ENCODE results near the gene ZNF280B.
A peak's percentile ranks its signal among the peaks of the same experiment; 100 is the strongest.
"Not testable (repeated sequence)": the region's sequence is repeated elsewhere in the genome, so short reads cannot be mapped to it uniquely, and the experiment has no call there.

ZNF280B gene

DNA sequence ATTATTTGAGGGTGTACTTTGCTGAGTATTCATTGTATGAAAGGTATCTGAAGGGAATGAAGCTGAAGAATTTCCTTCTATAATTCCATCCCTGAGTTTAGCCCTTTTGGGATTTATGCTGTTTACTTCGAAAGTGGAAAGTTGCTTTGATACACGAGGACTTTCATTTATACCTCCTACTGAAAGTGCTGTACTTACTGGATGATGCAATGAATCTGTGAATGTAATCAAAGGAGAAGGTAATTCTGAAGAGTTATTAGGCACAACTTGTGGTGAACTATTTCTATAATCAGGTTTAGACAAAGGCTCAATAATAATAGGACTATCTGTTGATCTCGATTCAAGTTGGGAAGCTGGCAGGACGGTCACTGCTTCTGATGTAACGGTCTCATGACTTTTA, 19.8 kb downstream of the ZNF280B start:
- ATAC-seq = no peak
- Mint-ChIP-seq H3K9me3 (no peaks in the 10 kb centered on the region), H3K4me1 (no peaks in the 10 kb centered on the region), H3K36me3 (peaks cover 44% of the 10 kb centered on the region), H3K4me3 (no peak overlapping the region), H3K27ac (peak overlapping the region; percentile 60), H3K27me3 (no peaks in the 10 kb centered on the region)

- Mint-ChIP-seq H3K27ac (no peak overlapping the region), H3K36me3 (peaks cover 37% of the 10 kb centered on the region), H3K9me3 (no peaks in the 10 kb centered on the region), H3K4me3 (no peak overlapping the region), H3K27me3 (no peaks in the 10 kb centered on the region), H3K4me1 (no peaks in the 10 kb centered on the region)
- ATAC-seq = no peak
Observed at GRCh38 chr22:22487869-22488597, 20.5 kb downstream of the ZNF280B start.

- Mint-ChIP-seq H3K4me3 (no peak overlapping the region), H3K9me3 (no peaks in the 10 kb centered on the region), H3K27ac (no peak overlapping the region), H3K36me3 (peaks cover 37% of the 10 kb centered on the region), H3K27me3 (no peaks in the 10 kb centered on the region), H3K4me1 (no peaks in the 10 kb centered on the region)
- ATAC-seq = no peak
Observed at GRCh38 chr22:22487059-22487458, 21.5 kb downstream of the ZNF280B start.

- no peaks in the 10 kb centered on the region for H3K27me3 Mint-ChIP-seq
- H3K27ac Mint-ChIP-seq = no peak overlapping the region
- H3K4me3 Mint-ChIP-seq = no peak overlapping the region
- ATAC-seq = no peak
- H3K4me1 Mint-ChIP-seq = no peaks in the 10 kb centered on the region
- H3K36me3 Mint-ChIP-seq = peaks cover 37% of the 10 kb centered on the region
- no peaks in the 10 kb centered on the region for H3K9me3 Mint-ChIP-seq
Observed at GRCh38 chr22:22486132-22486899, 22.2 kb downstream of the ZNF280B start.

GRCh38 chr22:22485524-22485923, 23.0 kb downstream of the ZNF280B start:
- no peak for ATAC-seq
- Mint-ChIP-seq H3K4me3 (no peak overlapping the region), H3K36me3 (peaks cover 31% of the 10 kb centered on the region), H3K27me3 (no peaks in the 10 kb centered on the region), H3K27ac (no peak overlapping the region), H3K9me3 (no peaks in the 10 kb centered on the region), H3K4me1 (no peaks in the 10 kb centered on the region)

DNA sequence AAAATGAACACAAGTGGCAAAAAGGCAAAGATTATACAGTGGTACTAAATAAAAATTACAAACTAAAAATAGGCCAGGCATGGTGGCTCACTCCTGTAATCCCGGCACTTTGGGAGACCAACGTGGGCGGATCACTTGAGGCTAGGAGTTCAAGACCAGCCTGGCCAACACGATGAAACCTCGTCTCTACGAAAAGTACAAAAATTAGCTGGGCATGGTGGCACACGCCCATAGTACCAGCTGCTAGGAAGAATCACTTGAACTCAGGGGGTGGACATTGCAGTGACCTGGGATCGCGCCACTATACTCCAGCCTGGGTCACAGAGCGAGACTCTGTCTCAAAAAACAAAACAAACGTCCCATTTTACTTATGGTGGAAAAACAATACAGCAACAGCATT, 24.5 kb downstream of the ZNF280B start:
- H3K4me3 Mint-ChIP-seq = no peak overlapping the region
- H3K9me3 Mint-ChIP-seq = no peaks in the 10 kb centered on the region
- peaks cover 25% of the 10 kb centered on the region for H3K36me3 Mint-ChIP-seq
- no peaks in the 10 kb centered on the region for H3K4me1 Mint-ChIP-seq
- H3K27me3 Mint-ChIP-seq = no peaks in the 10 kb centered on the region
- no peak overlapping the region for H3K27ac Mint-ChIP-seq
- ATAC-seq = no peak

DNA sequence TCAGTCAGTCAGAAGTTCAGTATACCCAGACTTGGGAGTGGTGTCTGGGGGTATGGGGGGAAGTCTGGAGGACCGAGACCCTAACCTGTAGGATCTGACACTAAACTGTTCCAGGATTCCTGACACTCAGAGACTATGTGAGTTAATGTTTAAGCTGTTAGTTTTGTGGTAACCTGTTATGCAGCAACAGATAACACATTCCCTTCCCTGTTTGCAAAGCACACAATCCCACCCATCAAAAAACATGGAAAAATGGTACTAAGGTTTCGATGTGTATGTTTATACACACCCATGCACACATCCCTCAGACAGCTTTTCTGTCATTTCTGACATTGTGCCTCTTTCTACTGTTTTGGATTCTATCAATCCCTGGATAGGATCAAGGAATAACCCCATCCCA, 27.6 kb downstream of the ZNF280B start:
- Mint-ChIP-seq H3K27ac (no peak overlapping the region), H3K4me1 (peaks cover 1% of the 10 kb centered on the region), H3K27me3 (no peaks in the 10 kb centered on the region), H3K4me3 (no peak overlapping the region), H3K36me3 (peaks cover 8% of the 10 kb centered on the region), H3K9me3 (no peaks in the 10 kb centered on the region)
- ATAC-seq = no peak

DNA sequence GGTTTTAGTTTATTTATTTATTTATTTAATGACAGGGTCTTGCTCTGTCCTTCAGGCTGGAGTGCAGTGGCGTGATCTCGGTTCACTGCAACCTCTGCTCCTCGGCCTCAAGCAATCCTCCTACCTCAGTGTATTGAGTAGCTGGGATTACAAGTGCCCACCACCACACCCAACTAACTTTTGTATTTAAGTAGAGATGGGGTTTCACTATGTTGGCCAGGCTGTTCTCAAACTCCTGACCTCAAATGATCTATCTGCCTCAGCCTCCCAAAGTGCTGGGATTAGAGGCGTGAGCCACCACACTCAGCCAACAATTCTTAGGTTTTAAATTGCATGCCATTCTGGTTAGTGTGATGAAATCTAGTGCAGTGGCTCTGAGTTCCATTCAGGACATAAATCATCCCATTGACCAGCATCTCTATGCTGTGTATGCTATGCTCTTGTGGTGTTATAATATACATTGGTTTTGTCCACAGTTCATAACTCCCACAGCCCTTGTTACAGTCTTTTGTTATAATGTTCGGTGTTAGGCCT, 28.5 kb downstream of the ZNF280B start:
- Mint-ChIP-seq H3K9me3 (no peaks in the 10 kb centered on the region), H3K27ac (no peak overlapping the region), H3K36me3 (no peaks in the 10 kb centered on the region), H3K4me3 (no peak overlapping the region), H3K27me3 (no peaks in the 10 kb centered on the region), H3K4me1 (peaks cover 6% of the 10 kb centered on the region)
- no peak for ATAC-seq

GRCh38 chr22:22479116-22479515, 29.4 kb downstream of the ZNF280B start:
- no peaks in the 10 kb centered on the region for H3K27me3 Mint-ChIP-seq
- H3K4me1 Mint-ChIP-seq = peaks cover 6% of the 10 kb centered on the region
- H3K36me3 Mint-ChIP-seq = no peaks in the 10 kb centered on the region
- no peaks in the 10 kb centered on the region for H3K9me3 Mint-ChIP-seq
- H3K27ac Mint-ChIP-seq = no peak overlapping the region
- H3K4me3 Mint-ChIP-seq = no peak overlapping the region
- no peak for ATAC-seq

DNA sequence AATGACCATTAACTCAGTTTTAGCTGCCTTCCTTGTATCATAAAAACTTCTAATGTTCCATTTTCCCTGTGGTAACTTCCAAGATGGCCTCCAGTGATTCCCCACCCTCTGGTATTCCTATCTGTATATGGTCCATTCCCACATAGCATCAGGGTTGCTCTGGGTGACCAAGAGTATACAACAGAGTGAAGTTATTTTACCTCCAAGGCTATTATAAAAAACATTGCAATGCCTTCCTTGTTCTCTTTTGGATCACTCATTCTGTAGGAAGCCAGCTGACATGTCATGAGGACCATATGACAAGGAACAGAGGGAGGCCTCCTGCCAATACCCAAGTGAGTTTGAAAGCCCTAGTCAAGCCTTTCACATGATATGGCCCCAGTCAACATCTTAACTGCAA, 30.1 kb downstream of the ZNF280B start:
- no peak overlapping the region for H3K27ac Mint-ChIP-seq
- H3K9me3 Mint-ChIP-seq = no peaks in the 10 kb centered on the region
- no peaks in the 10 kb centered on the region for H3K36me3 Mint-ChIP-seq
- no peak for ATAC-seq
- no peak overlapping the region for H3K4me3 Mint-ChIP-seq
- H3K4me1 Mint-ChIP-seq = peaks cover 6% of the 10 kb centered on the region
- H3K27me3 Mint-ChIP-seq = no peaks in the 10 kb centered on the region

DNA sequence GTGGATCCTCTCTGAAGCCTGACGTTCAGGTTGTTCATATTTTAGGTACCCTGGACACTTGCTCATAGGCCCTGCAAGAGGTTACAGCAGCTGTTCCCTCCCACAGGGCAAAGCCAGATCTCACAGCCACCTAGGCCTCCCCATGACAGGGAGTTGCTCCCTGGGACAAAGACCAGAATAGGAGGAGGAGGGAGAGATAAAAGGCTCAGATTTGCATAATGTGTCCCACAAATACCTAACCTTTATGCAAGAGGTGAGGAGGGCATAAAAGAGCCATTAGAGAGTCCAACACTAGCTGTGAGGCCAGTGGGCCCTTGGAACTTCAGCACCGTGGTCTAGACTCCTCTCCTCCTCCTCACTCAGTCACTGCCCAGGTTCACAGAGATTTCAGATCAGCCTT, 33.8 kb downstream of the ZNF280B start:
- Mint-ChIP-seq H3K9me3 (peaks cover 3% of the 10 kb centered on the region), H3K4me3 (no peak overlapping the region), H3K36me3 (no peaks in the 10 kb centered on the region), H3K27ac (no peak overlapping the region), H3K4me1 (peaks cover 6% of the 10 kb centered on the region), H3K27me3 (no peaks in the 10 kb centered on the region)
- no peak for ATAC-seq

- ATAC-seq, H3K9me3 Mint-ChIP-seq, H3K27me3 Mint-ChIP-seq, H3K4me3 Mint-ChIP-seq, H3K4me1 Mint-ChIP-seq, H3K36me3 Mint-ChIP-seq, H3K27ac Mint-ChIP-seq: not testable (repeated sequence)
Observed at GRCh38 chr22:22471104-22471503, 37.4 kb downstream of the ZNF280B start.

DNA sequence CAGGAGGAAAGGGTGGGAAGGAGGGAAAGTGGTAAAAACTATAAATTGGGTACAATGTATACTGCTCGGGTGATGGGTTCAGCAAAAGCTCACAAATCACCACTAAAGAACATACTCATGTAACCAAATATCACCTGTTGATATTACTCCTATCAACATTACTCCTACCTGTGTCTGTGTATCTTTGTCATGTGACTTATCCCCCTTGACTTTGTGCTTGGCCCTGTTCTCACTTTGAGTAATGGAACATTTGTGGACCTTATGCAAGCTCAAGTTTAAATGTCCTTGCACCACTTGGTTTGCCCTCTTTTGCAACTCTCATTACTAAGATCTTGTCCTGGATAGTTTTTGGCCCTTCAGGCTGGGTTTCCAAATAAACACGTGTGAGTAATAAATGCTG, 39.0 kb downstream of the ZNF280B start:
- Mint-ChIP-seq H3K9me3 (peaks cover 9% of the 10 kb centered on the region), H3K27me3 (peaks cover under 1% of the 10 kb centered on the region), H3K4me3 (no peak overlapping the region), H3K4me1 (no peaks in the 10 kb centered on the region), H3K27ac (no peak overlapping the region), H3K36me3 (no peaks in the 10 kb centered on the region)
- ATAC-seq = no peak

DNA sequence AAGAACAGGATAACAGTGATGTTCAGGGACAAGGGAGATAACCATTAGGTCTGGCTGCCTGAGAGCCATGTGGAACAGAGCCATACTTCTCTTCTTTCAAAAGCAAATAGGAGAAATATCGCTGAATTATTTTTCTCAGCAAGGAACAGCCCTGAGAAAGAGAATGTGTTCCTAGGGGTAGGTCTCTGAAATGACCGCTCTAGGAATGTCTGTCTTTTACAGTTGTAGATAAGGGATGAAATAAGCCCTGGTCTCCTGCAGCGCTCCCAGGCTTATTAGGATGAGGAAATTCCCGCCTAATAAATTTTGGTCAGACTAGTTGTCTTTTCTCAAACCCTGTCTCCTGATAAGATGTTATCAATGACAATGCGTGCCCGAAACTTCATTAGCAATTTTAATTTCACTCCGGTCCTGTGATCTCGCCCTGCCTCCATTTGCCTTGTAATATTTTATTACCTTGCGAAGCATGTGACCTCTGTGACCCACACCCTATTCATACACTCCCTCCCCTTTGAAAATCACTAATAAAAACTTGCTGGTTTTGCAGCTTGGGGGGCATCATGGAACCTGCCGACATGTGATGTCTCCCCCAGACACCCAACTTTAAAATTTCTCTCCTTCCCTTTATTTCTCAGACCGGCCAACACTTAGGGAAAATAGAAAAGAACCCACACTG, 39.6 kb downstream of the ZNF280B start:
- H3K36me3 Mint-ChIP-seq, H3K27ac Mint-ChIP-seq, H3K4me1 Mint-ChIP-seq, H3K9me3 Mint-ChIP-seq, ATAC-seq, H3K27me3 Mint-ChIP-seq, H3K4me3 Mint-ChIP-seq: not testable (repeated sequence)

DNA sequence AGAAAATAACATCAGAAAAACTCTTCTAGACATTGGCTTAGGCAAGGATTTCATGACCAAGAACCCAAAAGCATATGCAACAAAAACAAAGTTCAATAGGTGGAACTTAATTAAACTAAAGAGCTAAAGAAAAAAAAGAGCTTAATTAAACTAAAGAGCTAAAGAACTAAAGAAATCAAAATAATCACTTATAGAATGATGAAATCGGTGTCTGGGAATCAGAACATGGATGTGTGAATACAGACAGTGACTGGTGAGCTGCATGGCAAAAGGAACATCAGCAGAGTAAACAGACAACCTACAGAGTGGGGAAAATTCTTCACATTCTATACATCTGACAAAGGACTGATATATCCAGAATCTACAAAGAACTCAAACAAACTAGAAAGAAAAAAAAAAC, 41.4 kb downstream of the ZNF280B start:
- no peak for ATAC-seq
- no peaks in the 10 kb centered on the region for H3K36me3 Mint-ChIP-seq

More for the DNA sequence above, 41.4 kb downstream of the ZNF280B start:
- H3K4me1 Mint-ChIP-seq = peaks cover 10% of the 10 kb centered on the region
- H3K4me3 Mint-ChIP-seq = no peak overlapping the region
- peaks cover 9% of the 10 kb centered on the region for H3K9me3 Mint-ChIP-seq
- no peak overlapping the region for H3K27ac Mint-ChIP-seq
- peaks cover 8% of the 10 kb centered on the region for H3K27me3 Mint-ChIP-seq

All from stimulated activated memory B cell treated with anti-CD40 and anti-IgM and Interleukin-4, amounts not matched to agents 10 μg/mL and 1 μg/mL and 100 μg/mL, for 72 hours (primary cell).